Gastrocnemius medialis (tissue), 4 donors: ENCODE data around the gene ZNF747. TPM values are rescaled to one million over a fixed set of nuclear protein-coding genes. Genes with fewer than 3 reads are reported as not detected.
A peak's percentile ranks its signal among the peaks of the same experiment; 100 is the strongest.

Experiments used
- ATAC-seq, 2 donors: fragments of 150-250 bp; one replicate each; pipeline ENCODE4 v1.9.1; 2016
- DNase-seq, 2 donors: peaks; one replicate each; pipeline ENCODE4 v3.0.0-alpha.2; 2019
- H3K27ac ChIP-seq, 4 donors: fragments of 200-600 bp; sonication (generic); 1 replicate in 1 of 4; 2 replicates in 3 of 4; pipeline ENCODE4 v1.5.1; 2016 to 2018; ENCODE audit warnings: mild to moderate bottlenecking in 2 of 4, moderate library complexity in 1 of 4
- H3K27me3 ChIP-seq, 3 donors: fragments of 200-600 bp; sonication (generic) in 2 of 3; 1 replicate in 1 of 3; 2 replicates in 2 of 3; pipeline versions ENCODE4 v1.5.1 to v1.6.0; 2016 to 2019; ENCODE audit warnings: mild to moderate bottlenecking in 1 of 3, moderate library complexity in 1 of 3
- H3K36me3 ChIP-seq, 2 donors: fragments of 200-600 bp; sonication (generic) in 1 of 2; one replicate each; pipeline ENCODE4 v1.5.1; 2017 to 2018
- H3K4me1 ChIP-seq, 2 donors: fragments of 200-600 bp; sonication (generic) in 1 of 2; one replicate each; pipeline ENCODE4 v1.5.1; 2016 to 2017; ENCODE audit warnings: mild to moderate bottlenecking in 2 of 2
- H3K4me3 ChIP-seq, 4 donors: fragments of 200-600 bp; sonication (generic) in 3 of 4; 1 replicate in 1 of 4; 2 replicates in 3 of 4; pipeline ENCODE4 v1.5.1; 2016 to 2019; ENCODE audit warnings: mild to moderate bottlenecking in 2 of 4
- H3K9me3 ChIP-seq, 3 donors: fragments of 200-600 bp; sonication (generic) in 2 of 3; 1 replicate in 1 of 3; 2 replicates in 2 of 3; pipeline ENCODE4 v1.5.1; 2016 to 2019
- POLR2A ChIP-seq, 2 donors: fragments of 450-650 bp; IDR thresholded peaks; one replicate each; pipeline ENCODE4 v1.6.1; 2017; ENCODE audit warnings: antibody characterized with exemption in 2 of 2, mild to moderate bottlenecking in 2 of 2, moderate library complexity in 2 of 2
- in situ Hi-C, 4 donors: fragments of 200-750 bp; cut with MboI; loops; one replicate each; pipeline versions ENCODE4 v1.15.0 to v1.8.0; 2017; ENCODE audit warnings: low sequenced_read_pairs in 4 of 4
- intact Hi-C: fragments of 100-400 bp; cut with DNase I; formaldehyde crosslinking; loops from one replicate; pipeline ENCODE4 v1.15.1; 2023; ENCODE audit warnings: low total_unique reads
- total RNA-seq, 4 donors: library from RNA; depleted of rRNA; stranded (reverse); fragments of >200 nt; gene quantifications; one replicate each; pipeline versions ENCODE4 v1.1.0 to v1.2.3, GENCODE V29; 2016
- TF ChIP-seq, protein P1 (sequence below), 5 experiments: fragments of 450-650 bp in 3 of 5; fragments of 200-600 bp in 2 of 5; sonication (generic) in 2 of 5; IDR thresholded peaks in 4 of 5; conservative IDR thresholded peaks in 1 of 5; 1 replicate in 4 of 5; 2 replicates in 1 of 5; pipeline ENCODE4 v1.5.1; 2016 to 2019; ENCODE audit warnings: antibody characterized with exemption in 5 of 5, mild to moderate bottlenecking in 3 of 5, moderate library complexity in 3 of 5

ZNF747 gene
- total RNA-seq, 4 donors from 2014 or later = 8.6 to 17.5 (median 13.1) TPM

DNA sequence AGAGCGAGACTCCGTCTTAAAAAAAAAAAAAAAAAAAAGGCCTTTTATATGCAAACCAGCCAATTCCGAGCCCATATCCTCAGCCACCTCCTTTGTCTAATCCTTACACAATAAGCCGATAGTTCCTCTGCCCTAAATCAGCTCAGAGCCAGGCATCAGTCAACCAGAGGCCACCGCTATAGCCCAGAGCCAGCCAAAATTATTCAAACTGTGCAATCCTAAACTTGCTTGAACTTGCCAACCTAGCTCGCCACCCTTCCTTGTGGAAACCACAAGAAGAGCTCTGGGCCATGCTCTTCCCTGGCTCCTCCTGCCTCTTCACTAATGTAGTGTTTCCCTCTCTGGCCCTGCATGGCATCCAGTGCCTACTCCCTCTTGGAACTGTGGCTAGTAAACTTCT lies 44.4 kb downstream of the ZNF747 start:
- Histone ChIP-seq H3K27ac (no peak overlapping the region), H3K4me1 (peaks cover 3 to 7% of the 10 kb centered on the region in 2 donors), H3K4me3 (no peak overlapping the region), H3K9me3 (no peaks in the 10 kb centered on the region), H3K27me3 (no peaks in the 10 kb centered on the region), H3K36me3 (no peaks in the 10 kb centered on the region)
- ATAC-seq = no peak
- DNase-seq = no peak
- TF ChIP-seq, protein P1, sequence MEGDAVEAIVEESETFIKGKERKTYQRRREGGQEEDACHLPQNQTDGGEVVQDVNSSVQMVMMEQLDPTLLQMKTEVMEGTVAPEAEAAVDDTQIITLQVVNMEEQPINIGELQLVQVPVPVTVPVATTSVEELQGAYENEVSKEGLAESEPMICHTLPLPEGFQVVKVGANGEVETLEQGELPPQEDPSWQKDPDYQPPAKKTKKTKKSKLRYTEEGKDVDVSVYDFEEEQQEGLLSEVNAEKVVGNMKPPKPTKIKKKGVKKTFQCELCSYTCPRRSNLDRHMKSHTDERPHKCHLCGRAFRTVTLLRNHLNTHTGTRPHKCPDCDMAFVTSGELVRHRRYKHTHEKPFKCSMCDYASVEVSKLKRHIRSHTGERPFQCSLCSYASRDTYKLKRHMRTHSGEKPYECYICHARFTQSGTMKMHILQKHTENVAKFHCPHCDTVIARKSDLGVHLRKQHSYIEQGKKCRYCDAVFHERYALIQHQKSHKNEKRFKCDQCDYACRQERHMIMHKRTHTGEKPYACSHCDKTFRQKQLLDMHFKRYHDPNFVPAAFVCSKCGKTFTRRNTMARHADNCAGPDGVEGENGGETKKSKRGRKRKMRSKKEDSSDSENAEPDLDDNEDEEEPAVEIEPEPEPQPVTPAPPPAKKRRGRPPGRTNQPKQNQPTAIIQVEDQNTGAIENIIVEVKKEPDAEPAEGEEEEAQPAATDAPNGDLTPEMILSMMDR (IDR thresholded peaks at IDR 0.05 in 4 of 5, conservative IDR thresholded peaks at IDR 0.05 in 1 of 5) = no peak
- no peak for TF ChIP-seq POLR2A (IDR thresholded peaks at IDR 0.05)
- intact Hi-C loops = no loop called here
- in situ Hi-C loops = no loop called here

DNA sequence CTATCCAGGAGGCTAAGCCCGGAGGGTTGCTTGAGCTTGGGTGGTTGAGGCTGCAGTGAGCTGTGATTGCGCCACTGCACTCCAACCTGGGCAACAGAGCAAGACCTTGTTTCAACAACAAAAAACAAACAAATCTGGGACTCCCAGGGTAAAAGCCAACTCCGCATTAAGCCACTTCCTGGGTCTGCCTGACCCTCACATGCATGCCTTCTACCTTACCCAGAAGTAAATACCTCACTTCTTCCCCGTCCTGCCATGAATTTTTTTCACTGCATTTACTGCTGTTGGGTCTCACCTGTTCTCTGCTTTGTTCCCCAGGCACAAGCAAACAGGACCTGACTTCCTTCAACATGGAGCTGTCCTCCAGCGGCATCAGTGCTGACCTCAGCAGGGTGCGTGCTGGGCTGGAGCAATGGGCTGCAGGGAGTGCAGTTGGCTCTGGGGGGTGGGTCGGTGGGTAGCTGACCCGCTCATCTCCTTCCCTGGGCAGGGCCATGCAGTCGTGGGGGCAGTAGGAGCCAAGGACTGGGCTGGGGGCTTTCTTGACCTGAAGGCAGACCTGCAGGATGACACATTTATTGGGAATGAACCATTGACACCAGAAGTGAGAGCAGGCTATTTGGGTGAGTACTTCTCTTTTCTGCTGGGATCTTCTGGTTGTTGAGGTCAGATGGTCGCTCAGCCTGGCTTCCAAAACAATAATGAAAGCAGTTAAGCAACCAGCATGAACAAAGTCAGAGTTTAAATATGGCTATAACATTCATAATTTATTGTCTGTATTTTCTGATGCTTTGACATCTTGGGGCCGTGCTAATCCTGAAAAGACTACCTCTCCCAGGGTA lies 45.7 kb downstream of the ZNF747 start:
- ATAC-seq (no peak), DNase-seq (no peak)
- Histone ChIP-seq H3K27ac (no peak overlapping the region), H3K27me3 (no peaks in the 10 kb centered on the region), H3K4me3 (no peak overlapping the region), H3K9me3 (no peaks in the 10 kb centered on the region), H3K36me3 (no peaks in the 10 kb centered on the region), H3K4me1 (peaks cover 3 to 7% of the 10 kb centered on the region in 2 donors)
- in situ Hi-C loops = no loop called here
- intact Hi-C loops = loop anchor here (10.0 kb wide), 1 partner anchor 66 kb away; the partner anchor contains the start of gene ZNF764
- no peak for TF ChIP-seq POLR2A (IDR thresholded peaks at IDR 0.05)
- TF ChIP-seq, protein P1 (IDR thresholded peaks at IDR 0.05 in 4 of 5, conservative IDR thresholded peaks at IDR 0.05 in 1 of 5) = no peak

- H3K27ac ChIP-seq = peak overlapping the region in 3 of 4 donors; percentile 41 to 73 (median 48)
- no peaks in the 10 kb centered on the region for H3K36me3 ChIP-seq
- H3K4me1 ChIP-seq = peaks cover 3 to 7% of the 10 kb centered on the region in 2 donors
- intact Hi-C loops = loop anchor here (10.0 kb wide), 1 partner anchor 69 kb away; the partner anchor contains the start of gene ZNF764
- DNase-seq = peak in 1 of 2 donors; percentile 54
- H3K27me3 ChIP-seq = no peaks in the 10 kb centered on the region
- no peak for TF ChIP-seq POLR2A (IDR thresholded peaks at IDR 0.05)
- TF ChIP-seq, protein P1 (IDR thresholded peaks at IDR 0.05 in 4 of 5, conservative IDR thresholded peaks at IDR 0.05 in 1 of 5) = no peak
- no peak overlapping the region for H3K4me3 ChIP-seq
- no peaks in the 10 kb centered on the region for H3K9me3 ChIP-seq
- in situ Hi-C loops = no loop called here
- peak; percentile 65 to 94 for ATAC-seq
Measured at GRCh38 chr16:30485818-30486436, 48.7 kb downstream of the ZNF747 start.

- Histone ChIP-seq H3K9me3 (no peaks in the 10 kb centered on the region), H3K36me3 (no peaks in the 10 kb centered on the region), H3K4me1 (peaks cover 3 to 7% of the 10 kb centered on the region in 2 donors), H3K27me3 (no peaks in the 10 kb centered on the region), H3K4me3 (no peak overlapping the region), H3K27ac (peak overlapping the region in 1 of 4 donors; percentile 73)
- no peak for TF ChIP-seq POLR2A (IDR thresholded peaks at IDR 0.05)
- TF ChIP-seq, protein P1 (IDR thresholded peaks at IDR 0.05 in 4 of 5, conservative IDR thresholded peaks at IDR 0.05 in 1 of 5) = no peak
- DNase-seq = no peak
- ATAC-seq = no peak
- intact Hi-C loops = loop anchor here (10.0 kb wide), 1 partner anchor 70 kb away; the partner anchor contains the start of gene ZNF764
- in situ Hi-C loops = no loop called here
Measured at GRCh38 chr16:30484887-30485286, 49.8 kb downstream of the ZNF747 start.
